GM12892 (cell line): Measurements from ENCODE around the gene OLFML2B.

Experiments
- DNase-seq: peaks from one replicate; pipeline ENCODE4 v3.0.0; 2011; ENCODE audit not compliant: insufficient read length
- FAIRE-seq: peaks from 2 replicates; lab custom pipeline; 2011; peaks lifted over from hg19 to GRCh38; lab: Jason Lieb, UNC
- POLR2A ChIP-seq: IDR thresholded peaks from 2 replicates; pipeline ENCODE4 v1.6.1; 2011; ENCODE audit warnings: low read depth, low read length, control low read depth
- POLR2AphosphoS5 ChIP-seq: IDR thresholded peaks from 2 replicates; pipeline ENCODE4 v1.6.1; 2011; ENCODE audit warnings: low read depth, low read length, control low read depth
- TAF1 ChIP-seq: IDR thresholded peaks from 2 replicates; pipeline ENCODE4 v1.6.1; 2011; ENCODE audit warnings: low read depth, mild to moderate bottlenecking, control low read depth, low read length, borderline replicate concordance

The OLFML2B gene

DNA sequence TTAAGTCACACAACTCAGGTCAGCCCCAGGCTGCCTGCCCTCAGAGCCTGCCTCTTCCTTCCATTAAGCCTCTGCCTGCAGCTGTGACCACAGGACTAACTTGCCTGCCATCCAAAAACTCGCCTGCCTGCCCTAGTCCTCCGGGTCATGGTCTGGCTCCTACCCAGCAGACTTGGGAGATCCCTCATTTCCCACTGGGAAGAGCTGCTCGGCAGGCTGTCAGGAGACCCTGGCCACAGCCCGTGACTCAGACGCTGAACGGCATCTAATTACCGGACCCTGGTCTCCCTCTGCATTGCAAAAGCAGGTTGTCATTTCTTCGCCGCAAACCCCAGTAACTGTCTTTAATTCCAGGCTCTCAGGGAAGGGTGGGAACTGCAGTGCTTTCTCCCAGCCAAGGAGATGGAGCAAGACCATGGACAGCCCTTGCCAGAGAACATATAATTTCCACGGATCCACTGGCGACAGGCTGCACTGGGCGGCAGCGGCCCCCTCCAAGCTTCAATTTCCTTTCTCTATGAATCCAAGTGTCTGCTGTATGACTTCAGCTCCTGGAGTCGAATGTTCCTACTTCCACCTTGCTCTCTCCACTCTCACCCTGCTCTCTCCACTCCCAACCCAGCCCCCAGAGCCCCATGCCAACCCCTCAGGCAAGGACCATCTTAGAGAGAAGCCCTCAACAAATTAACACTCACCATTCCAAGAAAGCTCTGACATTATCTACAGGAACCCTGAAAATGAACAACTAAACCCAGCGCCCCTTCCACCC is 20.4 kb downstream of the OLFML2B start:
- FAIRE-seq (no peak), DNase-seq (no peak)
- TF ChIP-seq TAF1 (no peak), POLR2AphosphoS5 (no peak), POLR2A (no peak)

DNA sequence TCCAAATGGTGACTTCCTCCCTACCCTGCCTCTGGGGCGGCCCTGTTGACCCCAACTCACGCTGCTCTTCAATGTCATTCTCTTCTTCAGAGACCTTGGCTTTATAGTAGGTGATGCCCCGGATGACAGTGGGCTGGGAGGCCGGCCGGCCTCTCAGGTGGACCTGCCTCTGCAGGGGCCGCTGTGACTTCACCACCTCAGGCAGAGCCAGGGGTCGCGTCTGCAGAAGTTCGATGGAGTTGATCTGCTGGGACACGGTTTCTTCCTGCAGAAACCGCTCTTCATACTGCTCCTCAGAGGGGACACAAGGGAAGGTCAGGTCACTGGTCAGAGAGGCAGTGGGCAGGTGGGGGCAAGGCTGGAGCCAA is 23.6 kb downstream of the OLFML2B start:
- FAIRE-seq, result no peak
- DNase-seq, result no peak
- TF ChIP-seq TAF1, result no peak
- TF ChIP-seq POLR2A, result no peak
- TF ChIP-seq POLR2AphosphoS5, result no peak

DNA sequence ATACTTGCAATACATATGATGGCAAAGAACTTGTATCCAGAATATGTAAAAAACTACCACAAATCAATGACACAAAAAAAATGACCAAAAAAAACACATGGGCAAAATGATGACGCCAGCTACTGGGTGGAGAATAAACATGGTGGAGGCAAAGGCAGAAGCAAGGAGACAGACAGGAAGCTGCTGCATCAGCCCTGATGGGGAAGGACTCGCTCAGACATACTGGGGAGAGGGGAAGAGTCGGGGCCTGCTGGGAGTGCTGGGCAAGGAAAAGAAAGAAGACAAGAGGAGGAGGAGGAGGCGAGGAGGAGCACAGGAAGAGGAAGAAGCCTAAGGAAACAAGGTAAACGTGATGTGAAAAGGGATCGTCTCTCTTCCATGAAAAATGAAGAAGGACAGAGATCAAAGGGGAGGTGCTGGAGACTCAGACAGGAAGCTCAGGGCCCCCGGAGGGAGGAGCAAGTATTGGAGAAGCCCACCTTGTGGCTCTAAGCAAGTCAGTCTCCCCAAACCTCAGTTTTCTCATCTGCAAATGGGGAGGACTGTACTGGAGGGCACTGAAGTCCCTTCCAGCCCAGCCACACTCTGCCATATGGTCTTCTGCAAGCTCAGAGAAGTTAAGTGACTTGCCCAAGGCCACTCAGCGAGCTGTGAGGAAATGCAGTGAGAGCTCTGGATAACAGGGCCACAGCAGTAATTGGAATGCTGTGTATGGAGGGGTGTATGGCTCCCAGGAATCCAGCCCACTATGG is 24.2 kb downstream of the OLFML2B start:
- no peak for DNase-seq
- FAIRE-seq, result no peak
- no peak for TF ChIP-seq TAF1
- TF ChIP-seq POLR2AphosphoS5, result no peak
- no peak for TF ChIP-seq POLR2A

DNA sequence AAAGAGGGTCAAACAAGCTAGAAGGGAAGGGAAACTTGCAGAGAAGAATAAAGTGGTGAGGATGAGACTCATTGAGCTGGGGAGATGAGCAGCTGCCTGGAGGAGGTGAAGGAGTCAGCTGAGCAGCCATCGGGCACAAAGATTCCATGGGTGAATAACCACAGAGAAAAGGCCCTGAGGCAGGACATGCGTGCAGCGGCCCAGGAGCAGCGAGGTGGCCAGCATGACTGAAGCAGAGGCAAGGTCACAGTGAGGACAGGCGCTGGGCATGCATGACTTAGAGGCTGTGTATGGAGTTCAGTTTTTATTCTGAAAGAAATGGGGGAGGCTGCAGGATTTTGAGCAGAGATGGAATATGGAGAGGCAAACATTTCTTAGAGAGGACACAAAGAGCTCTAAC is 24.9 kb downstream of the OLFML2B start:
- no peak for FAIRE-seq
- no peak for DNase-seq
- TF ChIP-seq POLR2A, result no peak
- no peak for TF ChIP-seq POLR2AphosphoS5
- no peak for TF ChIP-seq TAF1

DNA sequence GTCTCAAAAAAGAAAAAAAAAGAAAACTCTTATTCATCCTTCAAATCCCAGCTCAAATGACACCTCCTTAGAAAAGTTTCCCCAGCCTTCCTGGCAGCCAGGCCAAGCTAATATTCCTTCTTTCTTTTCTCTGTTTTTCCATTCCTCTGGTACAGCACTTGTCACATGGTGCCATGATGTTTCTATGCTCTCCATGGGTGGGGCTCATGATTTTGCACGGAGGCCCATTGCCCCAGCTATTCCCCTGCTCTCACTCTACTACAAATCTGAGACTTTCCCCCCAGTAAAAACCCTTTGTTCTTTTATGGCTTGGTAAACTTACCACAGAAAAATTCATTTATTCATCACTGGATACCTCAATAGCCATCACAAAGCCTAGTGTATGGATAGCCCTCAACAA is 26.5 kb downstream of the OLFML2B start:
- no peak for TF ChIP-seq POLR2AphosphoS5
- TF ChIP-seq TAF1, result no peak
- no peak for TF ChIP-seq POLR2A
- FAIRE-seq (no peak), DNase-seq (no peak)

DNA sequence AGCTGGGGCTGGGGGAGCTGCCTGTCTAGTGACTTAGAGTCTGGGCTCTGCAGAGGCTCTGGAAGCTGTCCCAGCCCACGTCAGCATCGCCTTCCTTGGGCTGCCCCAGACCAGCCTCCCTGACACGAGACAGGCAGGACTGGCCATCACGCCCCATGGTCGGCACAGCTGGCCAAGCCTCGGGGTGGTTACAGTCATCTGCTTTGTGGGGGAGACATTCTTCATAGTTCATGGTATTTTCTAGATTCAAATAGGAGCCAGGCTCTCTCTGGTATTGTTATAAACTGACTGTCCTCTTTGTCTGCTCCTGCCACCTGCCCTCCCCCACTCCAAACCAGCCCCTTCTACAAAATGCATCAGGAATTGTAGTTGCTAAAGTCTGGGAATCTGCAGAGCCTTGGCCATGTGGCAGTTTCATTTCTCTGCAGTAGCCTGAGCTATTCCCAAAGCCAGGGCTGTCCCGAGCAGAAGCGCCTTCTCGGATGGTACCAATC is 29.4 kb downstream of the OLFML2B start:
- FAIRE-seq, result no peak
- no peak for TF ChIP-seq TAF1
- no peak for TF ChIP-seq POLR2AphosphoS5
- no peak for TF ChIP-seq POLR2A

DNA sequence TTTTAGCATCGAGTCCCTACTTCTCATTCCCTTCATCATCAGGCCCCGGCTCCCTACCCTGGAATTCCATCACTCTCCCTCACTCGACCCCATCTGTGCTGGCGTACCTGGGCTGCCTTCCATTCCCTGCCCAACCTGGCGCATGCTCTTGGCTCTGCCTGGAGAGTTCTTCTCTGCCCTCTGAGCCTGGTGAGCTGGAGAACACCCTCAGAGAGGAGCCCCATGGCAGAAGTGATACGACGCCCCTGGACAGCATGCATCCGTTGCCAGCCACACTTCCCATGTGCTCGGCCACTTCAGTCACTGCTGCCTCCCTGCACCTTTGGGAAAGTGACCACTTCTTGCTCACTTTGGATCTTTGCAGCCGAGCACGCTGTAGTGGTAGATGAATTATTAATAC is 30.1 kb downstream of the OLFML2B start:
- FAIRE-seq (no peak), DNase-seq (no peak)
- TF ChIP-seq TAF1 (no peak), POLR2A (no peak), POLR2AphosphoS5 (no peak)

More for the DNA sequence above, 29.4 kb downstream of the OLFML2B start:
- DNase-seq, result no peak

DNA sequence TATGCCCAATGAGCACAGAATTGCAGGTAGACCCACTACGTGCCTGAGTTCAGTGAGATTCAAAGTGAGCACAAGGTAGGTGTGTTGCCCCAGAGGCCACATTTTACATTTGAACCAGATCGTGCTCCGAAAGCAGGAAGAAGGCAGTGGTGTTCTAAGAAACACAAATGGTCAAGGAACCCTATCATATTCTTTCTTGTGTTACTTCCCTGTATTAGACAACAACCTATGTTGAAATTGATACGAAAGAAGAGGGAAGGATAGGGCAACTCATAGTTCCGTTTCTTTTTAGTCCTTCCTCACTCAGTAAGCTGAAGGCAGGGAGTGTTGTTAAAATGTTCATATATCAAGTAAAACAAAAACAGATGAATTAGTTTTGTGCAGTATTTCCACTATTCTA is 33.9 kb downstream of the OLFML2B start:
- DNase-seq, result no peak
- no peak for FAIRE-seq
- no peak for TF ChIP-seq POLR2AphosphoS5
- no peak for TF ChIP-seq TAF1
- TF ChIP-seq POLR2A, result no peak

DNA sequence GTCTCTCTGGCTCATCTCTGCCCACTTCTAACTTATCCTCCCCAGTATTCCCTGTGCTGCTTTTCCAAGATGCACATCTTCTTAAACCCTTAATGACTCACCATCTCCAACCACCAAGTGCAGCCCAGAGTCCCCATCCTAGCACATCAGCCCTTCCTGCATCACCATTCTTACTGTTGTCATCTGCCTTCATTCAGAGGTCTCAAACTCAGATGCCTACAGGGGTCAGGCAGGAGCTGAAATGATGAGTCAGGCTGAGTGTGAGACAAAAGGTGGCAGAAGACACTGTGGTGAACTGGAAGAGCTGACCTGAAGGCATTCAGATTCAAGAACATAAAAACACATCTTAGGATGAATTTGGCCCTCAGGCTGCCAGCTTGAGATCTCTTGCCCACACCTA is 34.6 kb downstream of the OLFML2B start:
- DNase-seq (no peak), FAIRE-seq (no peak)
- TF ChIP-seq POLR2AphosphoS5, result no peak
- TF ChIP-seq TAF1, result no peak
- TF ChIP-seq POLR2A, result no peak

DNA sequence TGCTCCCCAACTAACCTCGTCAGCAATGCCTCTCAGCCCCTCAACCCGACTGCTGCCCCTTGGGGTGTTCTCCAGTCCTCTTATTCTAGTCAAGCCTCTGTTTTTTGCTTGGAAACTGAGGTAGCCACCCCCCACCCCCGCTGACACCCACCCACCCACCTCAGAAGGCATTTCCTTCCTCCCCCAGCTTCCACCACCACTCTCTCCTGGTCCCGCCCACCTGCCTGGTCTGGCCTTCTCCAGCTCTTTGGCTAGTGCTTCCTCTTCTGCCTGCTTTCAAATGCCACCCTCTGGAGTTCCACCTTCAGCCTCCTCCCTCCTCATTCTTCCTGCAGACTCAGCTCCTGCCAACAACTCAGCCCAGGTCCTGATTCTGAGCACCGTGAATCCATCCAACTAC is 35.3 kb downstream of the OLFML2B start:
- TF ChIP-seq POLR2AphosphoS5 (no peak), POLR2A (no peak), TAF1 (no peak)
- FAIRE-seq, result no peak
- no peak for DNase-seq

DNA sequence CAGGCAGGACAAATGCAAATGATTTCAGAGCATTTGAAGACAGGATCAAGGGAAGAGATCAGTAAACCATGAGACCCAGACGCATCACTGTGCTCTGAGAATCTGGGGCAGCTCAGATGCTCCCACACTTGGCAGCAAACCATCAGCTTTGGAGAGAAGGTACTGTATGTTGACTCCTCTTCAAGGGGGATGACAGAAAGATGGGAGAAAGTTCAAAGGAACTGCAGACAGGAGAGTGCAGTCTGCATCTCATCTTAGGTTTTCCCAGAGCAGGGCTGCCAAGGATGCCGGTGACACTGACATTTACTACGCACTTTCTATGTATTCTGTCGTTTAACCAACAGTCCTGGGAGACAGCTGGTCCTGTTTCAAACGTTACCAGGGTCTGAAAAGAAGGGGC is 35.8 kb downstream of the OLFML2B start:
- FAIRE-seq, result no peak
- no peak for DNase-seq
- no peak for TF ChIP-seq POLR2AphosphoS5
- no peak for TF ChIP-seq TAF1
- TF ChIP-seq POLR2A, result no peak
